Activated CD4-positive, alpha-beta T cell treated with anti-CD3 and anti-CD28 coated beads, Interleukin-2, amount 50 U/mL, for 4 hours (primary cell): ENCODE measurements around the gene PSMD14.
"Not testable (repeated sequence)": the region's sequence is repeated elsewhere in the genome, so short reads cannot be mapped to it uniquely, and the experiment has no call there.

Experiments used
- DNase-seq, 2 experiments: peaks; one replicate each; pipeline ENCODE4 v3.0.0-alpha.2; 2020

The PSMD14 gene

GRCh38 chr2:161337247-161337646, 29.0 kb downstream of the PSMD14 start:
- DNase-seq = no peak

GRCh38 chr2:161339532-161339931, 31.3 kb downstream of the PSMD14 start:
- DNase-seq = not testable (repeated sequence)

GRCh38 chr2:161340930-161341413, 32.7 kb downstream of the PSMD14 start:
- DNase-seq = not testable (repeated sequence)

GRCh38 chr2:161343235-161343634, 35.0 kb downstream of the PSMD14 start:
- DNase-seq = no peak

GRCh38 chr2:161344692-161345091, 36.5 kb downstream of the PSMD14 start:
- DNase-seq = no peak

- no peak for DNase-seq
These were observed 43.5 kb downstream of the PSMD14 start for GRCh38 chr2:161351678-161352077.

GRCh38 chr2:161352719-161353118, 44.5 kb downstream of the PSMD14 start:
- DNase-seq = no peak

GRCh38 chr2:161353543-161353942, 45.3 kb downstream of the PSMD14 start:
- no peak for DNase-seq

- no peak for DNase-seq
These were observed 45.9 kb downstream of the PSMD14 start for GRCh38 chr2:161354106-161354505.

GRCh38 chr2:161355106-161355505, 46.9 kb downstream of the PSMD14 start:
- DNase-seq = no peak

GRCh38 chr2:161355983-161356382, 47.8 kb downstream of the PSMD14 start:
- DNase-seq = no peak

- DNase-seq = no peak
These were observed 48.9 kb downstream of the PSMD14 start for GRCh38 chr2:161357097-161357496.

GRCh38 chr2:161358838-161359237, 50.6 kb downstream of the PSMD14 start:
- DNase-seq = no peak

GRCh38 chr2:161360095-161360654, 52.0 kb downstream of the PSMD14 start:
- DNase-seq = not testable (repeated sequence)

- no peak for DNase-seq
These were observed 54.4 kb downstream of the PSMD14 start for GRCh38 chr2:161362568-161363166.

- no peak for DNase-seq
These were observed 59.5 kb downstream of the PSMD14 start for GRCh38 chr2:161367675-161368074.

- no peak for DNase-seq
These were observed 61.1 kb downstream of the PSMD14 start for GRCh38 chr2:161369311-161369710.

GRCh38 chr2:161370981-161371380, 62.8 kb downstream of the PSMD14 start:
- no peak for DNase-seq

- DNase-seq = no peak
These were observed 63.6 kb downstream of the PSMD14 start for GRCh38 chr2:161371869-161372268.

GRCh38 chr2:161373942-161374341, 65.7 kb downstream of the PSMD14 start:
- no peak for DNase-seq

- DNase-seq = no peak
These were observed 66.2 kb downstream of the PSMD14 start for GRCh38 chr2:161374446-161374845.

- DNase-seq = no peak
These were observed 71.5 kb downstream of the PSMD14 start for GRCh38 chr2:161379740-161380139.

- no peak for DNase-seq
These were observed 73.3 kb downstream of the PSMD14 start for GRCh38 chr2:161381546-161381945.

- DNase-seq = no peak
These were observed 74.5 kb downstream of the PSMD14 start for GRCh38 chr2:161382747-161383146.

- DNase-seq = no peak
These were observed 76.6 kb downstream of the PSMD14 start for GRCh38 chr2:161384864-161385263.
